GM18526 (cell line): ENCODE measurements around the gene LZTS2.

Experiments
- POLR2A ChIP-seq: IDR thresholded peaks from 3 replicates; pipeline ENCODE4 v1.6.1; 2011; ENCODE audit not compliant: insufficient read length; ENCODE audit errors: extremely low read depth

LZTS2 gene

DNA sequence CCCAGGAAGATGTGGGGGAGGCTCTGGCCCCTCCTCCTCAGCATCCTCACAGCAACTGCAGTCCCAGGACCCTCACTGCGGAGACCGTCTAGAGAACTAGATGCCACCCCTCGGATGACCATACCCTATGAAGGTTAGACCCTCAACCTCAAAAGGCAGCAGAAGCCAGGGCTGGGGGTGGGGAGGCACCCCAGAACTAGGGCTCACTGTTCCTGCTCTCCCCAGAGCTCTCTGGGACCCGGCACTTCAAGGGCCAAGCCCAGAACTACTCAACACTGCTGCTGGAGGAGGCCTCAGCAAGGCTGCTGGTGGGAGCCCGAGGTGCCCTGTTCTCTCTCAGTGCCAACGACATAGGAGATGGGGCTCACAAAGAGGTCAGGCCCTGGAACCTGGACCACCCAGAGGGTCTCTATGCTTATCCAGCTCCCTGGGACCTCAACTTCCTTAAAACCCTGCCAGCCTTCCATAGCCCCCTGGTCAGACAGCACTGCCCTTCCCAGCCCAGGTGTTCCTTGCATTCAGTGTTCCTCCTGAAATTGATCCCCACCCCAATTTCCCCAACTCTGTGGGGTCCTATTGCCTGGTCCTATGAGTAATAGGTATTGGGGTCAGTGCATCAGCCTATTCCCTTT lies 26.6 kb upstream of the LZTS2 start:
- TF ChIP-seq POLR2A, result no peak

DNA sequence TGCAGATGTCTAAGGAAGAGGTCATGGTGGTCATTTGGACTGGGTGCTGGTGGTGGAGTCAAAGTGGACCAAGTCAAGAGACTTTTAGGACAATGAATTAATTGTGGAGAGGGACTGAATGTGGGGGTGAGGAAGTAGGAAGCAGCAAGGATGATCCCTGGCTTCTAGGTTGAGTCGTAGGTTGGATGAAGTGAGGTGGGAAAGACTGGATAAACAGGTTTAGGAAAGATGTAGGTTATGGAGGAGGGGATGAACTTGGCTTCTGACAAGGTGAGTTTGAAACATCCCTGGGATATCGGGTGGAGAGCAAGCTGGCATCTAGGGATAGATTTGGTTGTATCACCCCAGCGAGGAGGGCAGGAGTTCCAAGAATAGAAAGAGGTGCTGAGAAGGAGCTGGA lies 22.7 kb upstream of the LZTS2 start:
- no peak for TF ChIP-seq POLR2A

DNA sequence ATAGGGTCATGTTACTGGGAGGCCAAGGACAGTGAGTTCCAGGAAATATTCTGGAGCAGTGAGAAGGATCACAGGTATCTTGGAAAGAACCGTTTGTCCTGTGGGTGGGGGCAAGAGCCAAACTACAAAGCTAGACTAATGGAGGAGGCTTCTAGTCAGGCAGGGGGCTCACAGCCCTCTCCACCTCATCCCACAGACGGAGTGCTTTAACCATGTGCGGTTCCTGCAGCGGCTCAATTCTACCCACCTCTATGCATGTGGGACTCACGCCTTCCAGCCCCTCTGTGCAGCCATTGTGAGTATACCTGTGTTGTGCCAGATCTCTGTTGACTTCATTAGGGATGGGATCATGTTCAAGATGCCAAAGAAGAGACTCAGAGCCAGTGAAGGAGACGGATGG lies 22.2 kb upstream of the LZTS2 start:
- TF ChIP-seq POLR2A, result no peak

DNA sequence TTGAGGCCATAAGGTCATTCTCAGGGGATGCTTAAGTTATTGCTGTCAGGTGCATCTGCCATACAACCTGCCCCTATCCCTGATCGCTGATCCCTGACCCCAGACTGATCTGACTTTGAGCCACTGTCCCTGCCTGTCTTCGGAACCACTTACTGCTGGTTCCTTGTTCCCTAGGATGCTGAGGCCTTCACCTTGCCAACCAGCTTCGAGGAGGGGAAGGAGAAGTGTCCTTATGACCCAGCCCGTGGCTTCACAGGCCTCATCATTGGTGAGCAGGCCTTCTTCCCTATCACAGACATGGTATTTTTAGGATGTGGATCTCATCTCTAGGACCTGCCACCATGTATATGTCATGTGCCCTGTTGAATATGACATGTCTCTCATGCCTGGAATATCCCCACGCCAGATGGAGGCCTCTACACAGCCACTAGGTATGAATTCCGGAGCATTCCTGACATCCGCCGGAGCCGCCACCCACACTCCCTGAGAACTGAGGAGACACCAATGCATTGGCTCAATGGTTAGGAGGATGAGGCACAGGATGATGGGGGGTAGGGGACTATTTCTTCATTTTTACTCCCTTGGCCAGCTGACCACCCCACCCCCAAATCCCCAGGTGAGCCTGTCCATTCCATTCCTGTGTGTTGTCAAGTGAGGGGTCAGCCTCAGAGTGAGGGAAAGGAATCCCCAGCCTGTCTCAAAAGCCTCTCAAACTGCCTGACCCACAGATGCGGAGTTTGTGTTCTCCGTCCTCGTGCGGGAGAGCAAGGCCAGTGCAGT lies 21.3 kb upstream of the LZTS2 start:
- no peak for TF ChIP-seq POLR2A

DNA sequence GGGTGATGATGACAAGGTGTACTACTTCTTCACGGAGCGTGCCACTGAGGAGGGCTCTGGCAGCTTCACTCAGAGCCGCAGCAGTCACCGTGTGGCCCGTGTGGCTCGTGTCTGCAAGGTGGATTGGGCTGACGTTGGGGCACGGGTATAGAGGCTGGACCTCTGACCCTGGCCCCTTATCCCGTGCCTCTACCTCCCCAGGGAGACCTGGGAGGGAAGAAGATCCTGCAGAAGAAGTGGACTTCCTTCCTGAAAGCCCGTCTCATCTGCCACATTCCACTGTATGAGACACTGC lies 20.8 kb upstream of the LZTS2 start:
- no peak for TF ChIP-seq POLR2A

DNA sequence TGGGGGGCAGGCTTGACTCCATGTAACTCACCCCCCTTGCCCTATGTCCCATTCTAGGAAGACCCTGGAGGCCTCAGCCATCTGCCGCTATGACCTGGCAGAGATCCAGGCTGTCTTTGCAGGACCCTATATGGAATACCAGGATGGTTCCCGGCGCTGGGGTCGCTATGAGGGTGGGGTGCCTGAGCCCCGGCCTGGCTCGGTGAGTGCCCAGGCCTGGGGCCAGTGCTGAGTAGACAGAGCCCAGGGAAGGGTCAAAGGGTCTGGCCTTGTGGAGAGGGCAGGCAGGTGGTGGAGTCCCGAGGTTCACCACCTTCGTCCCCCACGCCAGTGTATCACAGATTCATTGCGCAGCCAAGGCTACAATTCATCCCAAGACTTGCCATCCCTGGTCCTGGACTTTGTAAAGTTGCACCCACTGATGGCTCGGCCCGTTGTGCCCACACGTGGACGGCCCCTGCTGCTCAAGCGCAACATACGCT lies 19.8 kb upstream of the LZTS2 start:
- TF ChIP-seq POLR2A, result no peak

DNA sequence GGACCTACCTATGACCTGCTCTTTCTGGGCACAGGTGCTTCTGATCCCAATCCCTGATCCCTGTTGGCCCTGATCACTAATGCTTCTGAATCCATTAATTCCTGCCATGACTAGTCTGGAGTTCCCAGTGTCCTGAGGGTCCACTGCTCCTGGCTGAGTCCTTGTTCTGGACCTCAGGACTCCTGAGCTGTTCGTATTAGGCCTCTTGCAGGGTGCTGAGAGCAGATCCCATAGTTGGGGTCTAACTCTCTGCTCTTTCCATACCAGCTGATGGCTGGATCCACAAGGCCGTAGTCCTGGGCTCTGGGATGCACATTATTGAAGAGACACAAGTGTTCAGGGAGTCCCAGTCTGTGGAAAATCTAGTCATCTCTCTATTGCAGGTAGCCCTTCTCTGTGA lies 19.3 kb upstream of the LZTS2 start:
- no peak for TF ChIP-seq POLR2A

DNA sequence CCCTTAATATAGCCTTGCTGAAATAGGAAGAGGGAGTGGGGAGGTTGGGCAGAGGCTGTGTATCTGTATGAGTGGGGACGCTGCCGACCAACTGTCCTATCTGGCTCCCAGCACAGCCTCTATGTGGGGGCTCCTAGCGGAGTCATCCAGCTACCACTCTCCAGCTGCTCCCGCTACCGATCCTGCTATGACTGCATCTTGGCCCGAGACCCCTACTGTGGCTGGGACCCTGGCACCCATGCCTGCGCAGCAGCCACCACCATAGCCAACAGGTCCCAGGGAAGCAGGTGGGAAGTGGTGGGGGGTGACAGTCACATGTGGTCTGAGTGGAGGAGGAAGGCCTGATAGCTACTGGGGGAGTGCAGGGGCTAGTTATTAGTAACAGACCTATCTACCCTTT lies 18.9 kb upstream of the LZTS2 start:
- TF ChIP-seq POLR2A, result no peak

DNA sequence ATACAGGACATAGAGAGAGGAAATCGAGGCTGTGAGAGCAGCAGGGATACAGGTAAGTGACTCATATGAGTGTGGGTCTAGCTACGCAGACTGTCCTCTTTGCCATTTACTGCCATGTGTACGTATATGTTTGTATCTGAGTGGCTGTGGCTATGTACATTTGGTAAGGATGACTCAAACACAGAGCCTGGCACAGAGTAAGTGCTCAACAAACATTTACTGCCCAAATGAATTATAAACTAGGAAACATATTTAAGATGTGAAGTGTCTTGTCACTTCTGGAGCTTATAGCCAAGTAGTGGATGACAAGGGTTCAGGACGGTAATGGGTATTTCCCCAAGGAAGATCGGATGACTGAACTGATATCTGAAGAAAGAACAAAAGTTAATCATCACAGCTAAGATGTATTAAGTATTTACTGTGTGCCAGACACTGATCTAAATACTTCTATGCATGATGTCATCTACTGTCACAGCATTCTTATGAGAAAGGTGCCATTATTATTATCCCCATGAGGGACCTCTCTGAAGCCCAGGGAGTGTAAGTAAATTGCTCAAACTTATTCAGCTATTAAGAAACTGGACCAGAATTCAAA lies 18.3 kb upstream of the LZTS2 start:
- TF ChIP-seq POLR2A, result no peak

DNA sequence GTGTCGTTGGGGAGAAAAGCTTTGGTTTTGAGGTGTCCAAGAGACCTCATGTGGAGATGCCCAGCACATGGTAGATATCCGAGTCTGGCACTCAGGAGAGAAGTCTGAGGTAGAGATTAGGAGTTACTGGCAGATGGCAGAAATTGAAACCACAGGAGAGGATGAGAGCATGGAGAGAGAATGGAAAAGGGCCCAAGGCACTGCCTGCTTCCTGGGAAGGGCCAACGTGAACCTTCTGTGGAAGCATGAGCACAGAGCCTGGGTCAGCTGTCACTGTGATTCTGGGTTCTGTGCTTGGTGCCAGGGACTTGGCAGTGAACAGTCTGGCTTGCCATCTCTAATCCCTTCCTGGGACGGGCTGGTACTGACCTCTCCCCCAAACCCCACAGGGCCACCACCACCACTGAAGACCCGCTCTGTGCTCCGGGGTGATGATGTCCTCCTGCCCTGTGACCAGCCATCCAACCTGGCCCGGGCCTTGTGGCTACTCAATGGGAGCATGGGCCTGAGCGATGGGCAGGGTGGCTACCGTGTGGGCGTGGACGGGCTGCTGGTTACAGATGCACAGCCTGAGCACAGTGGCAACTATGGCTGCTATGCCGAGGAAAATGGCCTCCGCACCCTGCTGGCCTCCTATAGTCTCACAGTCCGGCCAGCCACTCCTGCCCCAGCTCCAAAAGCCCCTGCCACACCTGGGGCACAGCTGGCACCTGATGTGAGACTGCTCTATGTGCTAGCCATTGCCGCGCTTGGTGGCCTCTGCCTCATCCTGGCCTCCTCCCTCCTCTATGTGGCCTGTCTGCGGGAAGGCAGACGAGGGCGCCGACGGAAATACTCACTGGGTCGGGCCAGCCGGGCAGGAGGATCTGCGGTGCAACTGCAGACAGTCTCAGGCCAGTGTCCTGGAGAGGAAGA lies 16.4 kb upstream of the LZTS2 start:
- TF ChIP-seq POLR2A, result no peak

DNA sequence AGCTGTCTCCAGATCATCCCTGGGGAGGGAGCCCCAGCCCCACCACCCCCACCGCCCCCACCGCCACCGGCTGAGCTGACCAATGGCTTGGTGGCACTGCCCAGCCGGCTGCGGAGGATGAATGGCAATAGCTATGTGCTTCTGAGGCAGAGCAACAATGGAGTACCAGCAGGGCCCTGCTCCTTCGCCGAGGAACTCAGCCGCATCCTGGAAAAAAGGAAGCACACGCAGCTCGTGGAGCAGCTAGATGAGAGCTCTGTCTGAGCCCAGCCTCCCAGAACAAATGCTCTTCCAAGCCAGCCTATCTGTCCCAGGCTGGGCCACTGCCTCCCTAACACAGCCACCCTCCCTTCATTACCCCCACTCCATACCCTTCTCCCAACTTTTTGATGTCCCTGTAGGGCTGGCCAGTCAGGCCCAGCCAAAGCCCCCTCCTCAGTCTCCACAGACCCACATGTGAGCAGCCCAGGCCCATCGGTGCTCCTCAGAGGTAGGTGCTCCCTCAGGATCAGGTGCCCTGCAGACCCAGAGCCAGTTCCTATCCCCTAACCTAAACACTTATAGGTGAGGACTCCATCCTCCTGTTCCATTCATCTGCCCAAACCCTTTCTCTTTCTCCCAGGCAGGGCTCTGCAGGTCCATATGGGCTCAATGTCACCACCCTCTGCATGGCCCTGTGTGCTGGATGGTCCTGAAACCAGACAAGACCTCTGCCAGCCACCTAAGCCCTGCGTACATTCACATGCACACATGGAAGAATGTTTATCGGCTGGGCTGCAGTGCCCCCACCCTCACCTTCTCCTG lies 15.5 kb upstream of the LZTS2 start:
- no peak for TF ChIP-seq POLR2A

DNA sequence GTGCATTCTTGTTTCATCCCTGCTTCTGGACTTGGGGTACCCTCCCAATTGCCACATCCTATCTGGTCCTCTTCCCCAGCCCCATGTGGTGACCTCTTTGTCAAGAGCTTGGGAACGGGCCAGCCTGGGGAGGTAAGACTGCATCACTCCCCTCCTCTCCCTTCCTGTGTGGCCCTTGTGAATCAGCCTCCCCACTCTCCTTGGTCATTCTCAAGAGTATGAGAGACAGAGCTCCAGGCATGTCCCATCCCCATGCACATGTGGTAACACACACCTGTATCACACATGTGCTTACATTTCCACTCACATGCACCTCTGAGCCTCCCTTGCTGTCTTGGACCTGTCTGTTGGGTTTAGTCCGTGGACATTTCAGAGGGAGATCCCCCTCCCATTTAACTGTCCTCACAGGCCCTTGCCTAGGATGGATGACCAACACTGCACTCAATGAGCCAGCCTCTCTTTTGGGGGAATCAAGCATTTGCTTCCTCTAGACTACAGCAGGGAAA lies 14.9 kb upstream of the LZTS2 start:
- no peak for TF ChIP-seq POLR2A

DNA sequence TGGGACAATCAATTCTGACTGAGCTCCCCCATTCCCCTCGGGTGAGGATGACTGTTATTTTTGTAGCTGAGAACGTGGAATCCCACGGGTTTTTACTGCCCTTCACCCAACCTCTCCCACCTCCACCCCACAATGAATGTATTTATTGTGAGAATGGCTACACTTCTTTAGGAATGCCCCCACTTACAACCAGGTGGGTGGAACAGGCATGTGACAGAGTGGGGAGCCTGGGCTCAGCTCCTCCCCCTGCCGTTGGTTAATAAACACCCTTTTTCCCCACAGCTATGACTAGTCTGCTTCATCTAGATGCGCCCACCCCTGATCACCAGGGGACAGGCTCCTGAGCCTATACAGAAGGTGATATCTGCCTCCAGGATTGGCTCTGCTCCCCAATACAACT lies 14.3 kb upstream of the LZTS2 start:
- no peak for TF ChIP-seq POLR2A

DNA sequence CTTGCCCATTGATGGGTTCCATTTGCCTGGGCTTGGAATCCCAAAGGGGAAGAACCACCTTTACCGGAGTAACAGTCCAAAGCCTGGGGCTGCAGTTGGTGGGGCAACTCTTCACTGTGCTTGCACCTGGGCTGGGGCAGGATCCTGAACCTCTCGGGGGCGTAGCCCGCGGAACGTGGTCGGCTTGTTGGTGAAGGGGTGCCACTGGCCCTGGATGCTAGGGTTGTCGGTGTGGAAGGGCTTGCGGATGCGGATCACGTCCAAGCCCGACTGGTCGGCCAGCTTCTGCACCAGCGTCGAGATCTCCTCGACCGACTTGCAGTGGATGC lies 13.0 kb upstream of the LZTS2 start:
- TF ChIP-seq POLR2A, result no peak
